GM12878 (cell line): ENCODE results near the gene CAB39L. TPM values are rescaled to one million over a fixed set of nuclear protein-coding genes. Genes with fewer than 3 reads are reported as not detected.

Experiments used
- FOXK2 ChIP-seq: fragments of 450-650 bp; IDR thresholded peaks from 2 replicates; pipeline ENCODE4 v1.6.1; 2017; ENCODE audit warnings: mild to moderate bottlenecking, moderate library complexity
- HCFC1 ChIP-seq: fragments of 150-350 bp; IDR thresholded peaks from 2 replicates; pipeline ENCODE4 v1.6.1; 2014; ENCODE audit warnings: low read length
- HDAC2 ChIP-seq: fragments of 200-600 bp; sonication (generic); IDR thresholded peaks from 2 replicates; pipeline ENCODE4 v1.6.1; 2017
- HDGF ChIP-seq: fragments of 450-650 bp; IDR thresholded peaks from 2 replicates; pipeline ENCODE4 v1.6.1; 2016; ENCODE audit warnings: antibody characterized with exemption
- IKZF1 ChIP-seq: fragments of 450-650 bp; conservative IDR thresholded peaks from 2 replicates; pipeline ENCODE4 v1.6.1; 2017; ENCODE audit warnings: antibody characterized with exemption, mild to moderate bottlenecking
- JUNB ChIP-seq: IDR thresholded peaks from 2 replicates; pipeline ENCODE4 v1.6.1; 2016; ENCODE audit warnings: antibody characterized with exemption, mild to moderate bottlenecking
- KAT2A ChIP-seq: conservative IDR thresholded peaks from 2 replicates; pipeline ENCODE4 v1.6.1; 2011; ENCODE audit warnings: low read depth, low read length; ENCODE audit not compliant: control insufficient read depth
- POU2F2 ChIP-seq: IDR thresholded peaks from 3 replicates; pipeline ENCODE4 v1.6.1; 2011; ENCODE audit warnings: low read depth, mild to moderate bottlenecking, low read length, borderline replicate concordance
- SIN3A ChIP-seq: IDR thresholded peaks from 2 replicates; pipeline ENCODE4 v1.6.1; 2012; ENCODE audit warnings: low read depth, low read length, improper control_type of control experiment
- SIX5 ChIP-seq: IDR thresholded peaks from 2 replicates; pipeline ENCODE4 v1.6.1; 2011; ENCODE audit warnings: mild to moderate bottlenecking, low read depth, low read length, moderate library complexity; ENCODE audit not compliant: severe bottlenecking
- SMARCA5 ChIP-seq: fragments of 450-650 bp; IDR thresholded peaks from 2 replicates; pipeline ENCODE4 v1.6.1; 2017; ENCODE audit warnings: mild to moderate bottlenecking
- SP1 ChIP-seq: IDR thresholded peaks from one replicate; pipeline ENCODE4 v1.6.1; 2011; ENCODE audit warnings: low read depth, low read length
- STAT3 ChIP-seq: IDR thresholded peaks from 2 replicates; pipeline ENCODE4 v1.6.1; 2011; ENCODE audit warnings: low read depth, low read length, improper control_type of control experiment
- SUPT20H ChIP-seq: IDR thresholded peaks from 2 replicates; pipeline ENCODE4 v1.6.1; 2011; ENCODE audit warnings: low read depth, mild to moderate bottlenecking, low read length, moderate library complexity, borderline replicate concordance; ENCODE audit not compliant: control insufficient read depth
- TCF12 ChIP-seq: IDR thresholded peaks from 2 replicates; pipeline ENCODE4 v1.6.1; 2011; ENCODE audit warnings: low read depth, mild to moderate bottlenecking, low read length
- YY1 ChIP-seq: IDR thresholded peaks from 2 replicates; pipeline ENCODE4 v1.6.1; 2011; ENCODE audit warnings: low read depth, mild to moderate bottlenecking, low read length
- polyA plus RNA-seq, 11 experiments: library from polyadenylated mRNA; depleted of rRNA in 4 of 11; unstranded in 6 of 11; stranded (reverse) in 5 of 11; fragments of >200 nt; fragmentation: Nextera tagmentation in 4 of 11; fragmentation: Illumina TruSeq in 1 of 11; extraction: Ambion mirVana in 4 of 11; extraction: Trizol in 1 of 11; gene quantifications; 1 replicate in 1 of 11; 2 replicates in 10 of 11; pipeline versions ENCODE4 v1.2.1 to v1.2.3, GENCODE V29; 2011 to 2016; ENCODE audit warnings: inconsistent platforms in 2 of 11, missing spikeins in 2 of 11, low read depth in 1 of 11
- total RNA-seq, 4 experiments: library from RNA; depleted of rRNA in 3 of 4; stranded (reverse); fragments of >200 nt in 3 of 4; fragmentation: Illumina TruSeq in 1 of 4; extraction: Trizol in 1 of 4; gene quantifications; 2 replicates each; pipeline versions ENCODE4 v1.2.1 to v1.2.3, GENCODE V29; 2013 to 2021
- TF ChIP-seq, protein P1 (sequence below): IDR thresholded peaks from 2 replicates; pipeline ENCODE4 v1.6.1; 2012; ENCODE audit warnings: low read length, inconsistent platforms
- TF ChIP-seq, protein P2 (sequence below): IDR thresholded peaks from 2 replicates; pipeline ENCODE4 v1.6.1; 2012; ENCODE audit warnings: low read depth, low read length, improper control_type of control experiment
- TF ChIP-seq, protein P3 (sequence below): fragments of 450-650 bp; IDR thresholded peaks from 2 replicates; pipeline ENCODE4 v1.6.1; 2014; ENCODE audit warnings: mild to moderate bottlenecking
- TF ChIP-seq, protein P4 (sequence below): fragments of 450-650 bp; IDR thresholded peaks from 2 replicates; pipeline ENCODE4 v1.6.1; 2017; ENCODE audit warnings: mild to moderate bottlenecking, moderate library complexity
- TF ChIP-seq, protein P5 (sequence below): fragments of 450-650 bp; formaldehyde crosslinking; IDR thresholded peaks from 2 replicates; pipeline ENCODE4 v1.4.0; 2020; ENCODE audit warnings: mild to moderate bottlenecking, moderate library complexity

CAB39L gene
- total and polyA plus RNA-seq, 10 of the 15 experiments (the other 5 are each of a cell fraction or from before 2014, with no cell fraction given) = 0.88 to 3.0 (median 1.7) TPM

DNA sequence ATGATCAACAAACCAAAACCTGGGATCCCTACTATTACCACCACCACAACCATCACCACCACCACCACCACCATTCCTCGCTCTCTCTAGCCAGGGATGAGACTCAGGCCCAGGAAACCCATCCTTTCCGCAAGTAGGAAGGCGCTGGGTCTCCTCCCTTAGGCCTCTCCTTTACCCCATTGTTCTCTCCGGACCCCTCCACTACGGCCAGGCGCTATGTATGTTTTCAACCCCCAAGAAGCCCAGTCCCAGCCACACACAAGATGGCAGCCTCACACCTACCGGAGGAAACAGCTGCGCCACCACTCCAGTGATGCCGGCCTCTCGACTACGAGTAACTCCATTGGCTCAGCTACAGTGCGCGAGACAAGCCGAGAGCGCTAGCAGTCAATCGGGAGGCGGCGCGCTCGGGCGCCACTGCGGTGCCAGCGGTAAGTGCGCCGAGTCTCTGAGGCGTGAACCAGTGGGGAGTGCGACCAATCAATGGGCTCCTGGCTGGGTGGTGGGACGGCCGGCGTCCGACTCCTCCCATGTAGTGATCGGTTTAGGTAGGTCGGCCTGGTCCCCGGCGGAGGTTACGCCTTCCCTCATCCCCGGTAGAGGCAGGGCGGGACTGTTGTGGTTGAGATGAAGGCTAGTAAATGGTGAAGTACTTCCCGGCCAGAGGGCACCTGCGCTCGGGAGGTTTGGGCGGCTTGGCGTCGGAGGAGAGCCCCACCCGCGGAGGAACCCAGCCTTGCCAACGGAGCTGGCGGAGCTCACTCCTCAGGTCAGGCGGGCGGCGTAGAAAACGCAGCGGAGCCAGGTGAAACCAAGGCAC is at the start of gene CAB39L, which contains the start of gene SETDB2 (continued):
- TF ChIP-seq, protein P1, sequence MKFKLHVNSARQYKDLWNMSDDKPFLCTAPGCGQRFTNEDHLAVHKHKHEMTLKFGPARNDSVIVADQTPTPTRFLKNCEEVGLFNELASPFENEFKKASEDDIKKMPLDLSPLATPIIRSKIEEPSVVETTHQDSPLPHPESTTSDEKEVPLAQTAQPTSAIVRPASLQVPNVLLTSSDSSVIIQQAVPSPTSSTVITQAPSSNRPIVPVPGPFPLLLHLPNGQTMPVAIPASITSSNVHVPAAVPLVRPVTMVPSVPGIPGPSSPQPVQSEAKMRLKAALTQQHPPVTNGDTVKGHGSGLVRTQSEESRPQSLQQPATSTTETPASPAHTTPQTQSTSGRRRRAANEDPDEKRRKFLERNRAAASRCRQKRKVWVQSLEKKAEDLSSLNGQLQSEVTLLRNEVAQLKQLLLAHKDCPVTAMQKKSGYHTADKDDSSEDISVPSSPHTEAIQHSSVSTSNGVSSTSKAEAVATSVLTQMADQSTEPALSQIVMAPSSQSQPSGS = no peak
- TF ChIP-seq, protein P2, sequence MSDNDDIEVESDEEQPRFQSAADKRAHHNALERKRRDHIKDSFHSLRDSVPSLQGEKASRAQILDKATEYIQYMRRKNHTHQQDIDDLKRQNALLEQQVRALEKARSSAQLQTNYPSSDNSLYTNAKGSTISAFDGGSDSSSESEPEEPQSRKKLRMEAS = 0 out of 2 replicates have a peak, but pooled peaks have one; percentile 20
- TF ChIP-seq FOXK2 = no peak
- TF ChIP-seq SIX5 = peak; percentile 82
- peak; percentile 94 for TF ChIP-seq HCFC1
- peak; percentile 100 for TF ChIP-seq YY1
- no peak for TF ChIP-seq JUNB
- no peak for TF ChIP-seq SUPT20H
- no peak for TF ChIP-seq SMARCA5
- TF ChIP-seq, protein P3, sequence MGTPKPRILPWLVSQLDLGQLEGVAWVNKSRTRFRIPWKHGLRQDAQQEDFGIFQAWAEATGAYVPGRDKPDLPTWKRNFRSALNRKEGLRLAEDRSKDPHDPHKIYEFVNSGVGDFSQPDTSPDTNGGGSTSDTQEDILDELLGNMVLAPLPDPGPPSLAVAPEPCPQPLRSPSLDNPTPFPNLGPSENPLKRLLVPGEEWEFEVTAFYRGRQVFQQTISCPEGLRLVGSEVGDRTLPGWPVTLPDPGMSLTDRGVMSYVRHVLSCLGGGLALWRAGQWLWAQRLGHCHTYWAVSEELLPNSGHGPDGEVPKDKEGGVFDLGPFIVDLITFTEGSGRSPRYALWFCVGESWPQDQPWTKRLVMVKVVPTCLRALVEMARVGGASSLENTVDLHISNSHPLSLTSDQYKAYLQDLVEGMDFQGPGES = peak; percentile 62; the same call in 1 of the 2 replicates
- no peak for TF ChIP-seq STAT3
- peak; percentile 5; the same call in 1 of the 3 replicates for TF ChIP-seq POU2F2
- peak; percentile 82 for TF ChIP-seq IKZF1
- TF ChIP-seq TCF12 = peak; percentile 93
- TF ChIP-seq, protein P4, sequence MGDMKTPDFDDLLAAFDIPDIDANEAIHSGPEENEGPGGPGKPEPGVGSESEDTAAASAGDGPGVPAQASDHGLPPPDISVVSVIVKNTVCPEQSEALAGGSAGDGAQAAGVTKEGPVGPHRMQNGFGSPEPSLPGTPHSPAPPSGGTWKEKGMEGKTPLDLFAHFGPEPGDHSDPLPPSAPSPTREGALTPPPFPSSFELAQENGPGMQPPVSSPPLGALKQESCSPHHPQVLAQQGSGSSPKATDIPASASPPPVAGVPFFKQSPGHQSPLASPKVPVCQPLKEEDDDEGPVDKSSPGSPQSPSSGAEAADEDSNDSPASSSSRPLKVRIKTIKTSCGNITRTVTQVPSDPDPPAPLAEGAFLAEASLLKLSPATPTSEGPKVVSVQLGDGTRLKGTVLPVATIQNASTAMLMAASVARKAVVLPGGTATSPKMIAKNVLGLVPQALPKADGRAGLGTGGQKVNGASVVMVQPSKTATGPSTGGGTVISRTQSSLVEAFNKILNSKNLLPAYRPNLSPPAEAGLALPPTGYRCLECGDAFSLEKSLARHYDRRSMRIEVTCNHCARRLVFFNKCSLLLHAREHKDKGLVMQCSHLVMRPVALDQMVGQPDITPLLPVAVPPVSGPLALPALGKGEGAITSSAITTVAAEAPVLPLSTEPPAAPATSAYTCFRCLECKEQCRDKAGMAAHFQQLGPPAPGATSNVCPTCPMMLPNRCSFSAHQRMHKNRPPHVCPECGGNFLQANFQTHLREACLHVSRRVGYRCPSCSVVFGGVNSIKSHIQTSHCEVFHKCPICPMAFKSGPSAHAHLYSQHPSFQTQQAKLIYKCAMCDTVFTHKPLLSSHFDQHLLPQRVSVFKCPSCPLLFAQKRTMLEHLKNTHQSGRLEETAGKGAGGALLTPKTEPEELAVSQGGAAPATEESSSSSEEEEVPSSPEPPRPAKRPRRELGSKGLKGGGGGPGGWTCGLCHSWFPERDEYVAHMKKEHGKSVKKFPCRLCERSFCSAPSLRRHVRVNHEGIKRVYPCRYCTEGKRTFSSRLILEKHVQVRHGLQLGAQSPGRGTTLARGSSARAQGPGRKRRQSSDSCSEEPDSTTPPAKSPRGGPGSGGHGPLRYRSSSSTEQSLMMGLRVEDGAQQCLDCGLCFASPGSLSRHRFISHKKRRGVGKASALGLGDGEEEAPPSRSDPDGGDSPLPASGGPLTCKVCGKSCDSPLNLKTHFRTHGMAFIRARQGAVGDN = peak; percentile 67; the same call in 1 of the 2 replicates
- TF ChIP-seq SP1 = peak; percentile 85
- no peak for TF ChIP-seq SIN3A
- TF ChIP-seq, protein P5, sequence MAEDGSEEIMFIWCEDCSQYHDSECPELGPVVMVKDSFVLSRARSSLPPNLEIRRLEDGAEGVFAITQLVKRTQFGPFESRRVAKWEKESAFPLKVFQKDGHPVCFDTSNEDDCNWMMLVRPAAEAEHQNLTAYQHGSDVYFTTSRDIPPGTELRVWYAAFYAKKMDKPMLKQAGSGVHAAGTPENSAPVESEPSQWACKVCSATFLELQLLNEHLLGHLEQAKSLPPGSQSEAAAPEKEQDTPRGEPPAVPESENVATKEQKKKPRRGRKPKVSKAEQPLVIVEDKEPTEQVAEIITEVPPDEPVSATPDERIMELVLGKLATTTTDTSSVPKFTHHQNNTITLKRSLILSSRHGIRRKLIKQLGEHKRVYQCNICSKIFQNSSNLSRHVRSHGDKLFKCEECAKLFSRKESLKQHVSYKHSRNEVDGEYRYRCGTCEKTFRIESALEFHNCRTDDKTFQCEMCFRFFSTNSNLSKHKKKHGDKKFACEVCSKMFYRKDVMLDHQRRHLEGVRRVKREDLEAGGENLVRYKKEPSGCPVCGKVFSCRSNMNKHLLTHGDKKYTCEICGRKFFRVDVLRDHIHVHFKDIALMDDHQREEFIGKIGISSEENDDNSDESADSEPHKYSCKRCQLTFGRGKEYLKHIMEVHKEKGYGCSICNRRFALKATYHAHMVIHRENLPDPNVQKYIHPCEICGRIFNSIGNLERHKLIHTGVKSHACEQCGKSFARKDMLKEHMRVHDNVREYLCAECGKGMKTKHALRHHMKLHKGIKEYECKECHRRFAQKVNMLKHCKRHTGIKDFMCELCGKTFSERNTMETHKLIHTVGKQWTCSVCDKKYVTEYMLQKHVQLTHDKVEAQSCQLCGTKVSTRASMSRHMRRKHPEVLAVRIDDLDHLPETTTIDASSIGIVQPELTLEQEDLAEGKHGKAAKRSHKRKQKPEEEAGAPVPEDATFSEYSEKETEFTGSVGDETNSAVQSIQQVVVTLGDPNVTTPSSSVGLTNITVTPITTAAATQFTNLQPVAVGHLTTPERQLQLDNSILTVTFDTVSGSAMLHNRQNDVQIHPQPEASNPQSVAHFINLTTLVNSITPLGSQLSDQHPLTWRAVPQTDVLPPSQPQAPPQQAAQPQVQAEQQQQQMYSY (CRISPR knock-in tag) = 0 out of 2 replicates have a peak, but pooled peaks have one; percentile 62
- peak; percentile 98 for TF ChIP-seq HDGF
- TF ChIP-seq KAT2A = no peak
- no peak for TF ChIP-seq HDAC2
